Measurements from ENCODE around the gene HTR7.

The HTR7 gene

DNA sequence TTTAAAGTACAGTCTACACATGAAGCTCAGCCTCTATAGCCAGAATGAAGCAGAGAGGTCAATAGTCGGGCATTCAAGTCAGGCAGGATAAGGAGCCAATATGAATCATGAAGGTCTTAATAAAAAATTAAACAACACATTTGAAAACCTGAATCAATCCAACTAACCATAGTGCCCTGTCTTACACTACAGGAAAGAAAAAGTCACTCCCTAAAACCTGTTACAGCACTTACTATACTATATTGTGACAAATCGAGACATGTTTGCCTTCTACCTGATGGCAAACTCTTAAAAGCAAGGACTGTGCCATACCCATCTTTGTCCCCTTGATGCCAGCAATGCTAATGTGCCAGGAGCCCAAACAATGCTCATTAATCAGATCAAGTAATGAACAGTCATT lies 117.6 kb downstream of the HTR7 start:
- no peak for DNase-seq (ENCODE audit: low spot score)

DNA sequence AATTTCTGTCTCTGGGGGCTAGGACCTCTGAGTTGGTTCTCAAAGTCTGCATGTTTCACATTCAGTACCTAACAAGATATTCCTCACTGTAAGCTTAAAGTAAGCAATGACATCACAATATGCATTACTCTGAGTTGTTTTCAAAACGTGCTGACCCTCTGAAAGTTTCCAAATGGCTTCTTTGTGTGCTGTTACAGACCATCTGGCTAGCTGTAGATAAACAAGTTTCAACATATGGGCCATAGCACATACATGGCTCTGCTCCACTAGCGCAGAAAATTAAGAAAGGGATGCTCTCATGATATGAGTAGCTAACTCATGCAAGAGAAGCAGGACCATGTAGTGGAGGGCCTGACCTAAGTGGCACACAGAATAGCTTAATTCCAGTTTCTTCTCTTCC lies 119.0 kb downstream of the HTR7 start:
- DNase-seq (ENCODE audit: low spot score) = no peak

GRCh38 chr10:90734415-90734814 lies 123.4 kb downstream of the HTR7 start:
- no peak for DNase-seq (ENCODE audit: low spot score)

DNA sequence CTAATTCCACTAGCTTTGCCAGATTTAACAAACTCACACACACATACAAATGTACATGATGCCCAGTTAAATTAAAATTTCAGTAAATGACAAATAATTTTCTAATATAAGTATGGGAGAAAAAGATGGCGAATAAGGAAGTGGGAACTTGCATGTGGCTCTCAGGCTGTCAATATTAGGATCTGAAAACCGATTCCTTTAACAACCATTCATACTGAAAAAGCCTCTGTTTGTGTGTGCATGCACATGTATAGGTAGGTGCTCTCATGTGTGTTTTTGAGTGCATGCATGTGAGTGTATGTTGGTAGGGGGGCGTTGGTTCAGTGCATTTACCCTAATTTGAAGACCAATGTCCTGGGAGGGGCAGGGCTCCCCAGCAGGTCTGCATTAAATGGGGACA lies 125.3 kb downstream of the HTR7 start:
- DNase-seq (ENCODE audit: low spot score) = no peak

- no peak for DNase-seq (ENCODE audit: low spot score)
These were observed 134.3 kb downstream of the HTR7 start for GRCh38 chr10:90723416-90724068.

- DNase-seq (ENCODE audit: low spot score) = no peak
These were observed 135.0 kb downstream of the HTR7 start for GRCh38 chr10:90722832-90723231.

DNA sequence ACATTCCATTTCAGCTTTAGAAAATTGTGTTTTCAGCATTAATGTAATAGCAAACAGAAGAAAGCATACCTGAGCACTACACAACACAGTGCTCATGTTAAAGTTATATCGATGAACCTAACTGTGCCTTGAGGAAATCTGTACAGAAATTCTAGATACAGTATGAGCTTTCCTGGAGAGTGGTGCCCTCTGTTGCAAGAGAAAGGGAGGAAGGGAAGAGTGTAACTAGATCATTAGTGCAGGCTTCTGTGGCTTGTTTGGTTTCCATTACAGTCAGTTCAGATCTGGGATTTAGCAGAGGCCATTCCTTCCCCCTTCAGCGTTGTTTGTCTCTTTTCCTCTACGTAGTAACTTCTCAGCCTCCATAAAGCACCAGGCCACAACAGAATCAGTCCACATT lies 139.7 kb downstream of the HTR7 start:
- DNase-seq (ENCODE audit: low spot score) = peak; percentile 5

DNA sequence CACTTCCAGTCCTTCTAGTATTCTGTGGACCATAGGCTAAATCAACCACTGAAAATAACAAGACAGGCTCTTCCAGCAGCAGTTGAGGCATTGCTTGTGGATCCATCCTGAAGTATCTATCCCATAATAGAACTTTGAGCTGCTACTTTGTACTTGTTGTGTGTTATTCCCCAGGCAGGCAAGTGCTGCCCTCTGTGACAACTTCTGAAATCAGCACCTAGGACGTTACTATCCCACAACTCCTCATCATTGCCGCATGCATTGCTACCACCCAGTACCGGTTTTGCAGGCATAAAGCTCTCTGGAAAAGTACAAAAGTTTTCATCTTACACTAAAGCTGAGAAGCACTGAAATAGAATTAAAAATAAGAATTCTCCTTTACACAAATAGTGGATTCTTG lies 145.3 kb downstream of the HTR7 start:
- DNase-seq (ENCODE audit: low spot score) = no peak

GRCh38 chr10:90709727-90710126 lies 148.1 kb downstream of the HTR7 start:
- DNase-seq (ENCODE audit: low spot score) = no peak

DNA sequence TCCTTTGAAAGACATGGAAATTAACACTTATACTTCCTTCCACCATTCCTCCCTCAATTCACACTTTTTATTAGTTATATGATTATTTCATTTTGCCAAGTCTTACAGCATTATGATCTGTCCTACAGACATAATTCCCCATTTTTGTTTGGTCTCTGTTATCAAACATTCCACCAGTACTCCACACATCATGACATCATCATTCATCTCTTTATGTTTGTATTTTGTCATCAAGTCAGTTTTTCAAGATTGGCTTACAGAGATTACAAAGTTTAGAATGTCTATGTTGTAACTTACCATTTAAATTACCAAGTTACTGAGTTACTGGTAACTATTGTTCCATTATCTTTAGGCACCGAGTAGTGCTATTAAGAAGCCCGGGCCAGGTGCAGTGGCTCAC lies 150.2 kb downstream of the HTR7 start:
- no peak for DNase-seq (ENCODE audit: low spot score)

GRCh38 chr10:90701428-90701827 lies 156.4 kb downstream of the HTR7 start:
- no peak for DNase-seq (ENCODE audit: low spot score)

- no peak for DNase-seq (ENCODE audit: low spot score)
These were observed 161.7 kb downstream of the HTR7 start for GRCh38 chr10:90695915-90696676.

Data from GM03348 (cell line).